HG03460 (cell line): ENCODE results near the gene IFI30.

Experiments used
- ATAC-seq: cut with Tn5 transposase; IDR thresholded peaks from one replicate; pipeline ENCODE4 v1.9.1; 2021; ENCODE audit not compliant: unreplicated experiment

The IFI30 gene

GRCh38 chr19:18223860-18224524 lies 50.4 kb downstream of the IFI30 start:
- no peak for ATAC-seq

GRCh38 chr19:18224525-18225354 lies 51.1 kb downstream of the IFI30 start:
- peak; percentile 90 for ATAC-seq

GRCh38 chr19:18225355-18225701 lies 51.7 kb downstream of the IFI30 start:
- no peak for ATAC-seq

DNA sequence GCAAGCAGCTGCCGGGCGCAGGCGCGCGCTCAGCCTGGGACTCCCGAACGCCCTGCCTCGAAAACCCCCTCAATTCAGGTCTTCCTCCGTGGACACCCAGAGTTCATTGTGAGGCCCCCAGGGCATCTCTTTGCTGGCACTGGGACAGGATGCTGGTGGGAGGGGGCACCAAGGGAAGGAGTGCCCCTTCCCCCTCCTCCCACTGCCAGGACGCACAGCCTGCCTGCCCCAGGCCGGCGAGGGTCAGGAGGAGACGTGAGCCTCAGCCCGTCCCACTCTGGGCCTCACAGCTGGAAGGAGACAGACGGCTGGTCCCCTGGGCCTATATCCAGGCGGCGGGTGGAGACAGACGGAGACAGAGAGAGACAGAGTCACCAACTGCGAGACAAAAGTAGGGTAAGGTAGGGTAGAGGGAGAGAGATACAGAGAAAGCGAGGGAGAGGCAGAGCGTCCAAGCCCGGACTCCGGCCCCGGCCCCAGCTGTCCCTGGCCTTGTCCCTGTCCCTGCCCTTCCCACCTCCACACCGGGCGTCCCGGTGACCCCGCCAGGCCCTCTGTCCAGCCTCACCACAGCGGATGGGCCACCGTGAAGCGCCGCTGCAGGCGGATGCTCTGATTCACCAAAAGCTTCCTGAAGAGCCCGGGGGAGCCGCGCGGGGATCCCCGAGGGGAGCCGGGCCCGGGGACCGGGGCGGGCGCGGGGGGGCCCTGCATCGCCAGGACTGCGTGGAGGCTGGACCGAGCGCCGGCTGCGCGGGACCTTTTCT lies 52.3 kb downstream of the IFI30 start, which contains the start of gene PDE4C:
Gene PDE4C, minus strand, starts transcription at position 737 of the 767 bp plus-strand sequence. Its CDS starts 23 bp downstream, at position 714.
- no peak for ATAC-seq

GRCh38 chr19:18226956-18227780 lies 53.6 kb downstream of the IFI30 start:
- no peak for ATAC-seq
